GM18519 (cell line): Measurements from ENCODE around the gene P2RX3.
"Not testable (repeated sequence)": the region's sequence is repeated elsewhere in the genome, so short reads cannot be mapped to it uniquely, and the experiment has no call there.

ENCODE experiments used
- ATAC-seq: cut with Tn5 transposase; IDR thresholded peaks from one replicate; pipeline ENCODE4 v1.9.1; 2021; ENCODE audit warnings: mild to moderate bottlenecking, moderate library complexity; ENCODE audit not compliant: unreplicated experiment, low FRiP score

Gene P2RX3

DNA sequence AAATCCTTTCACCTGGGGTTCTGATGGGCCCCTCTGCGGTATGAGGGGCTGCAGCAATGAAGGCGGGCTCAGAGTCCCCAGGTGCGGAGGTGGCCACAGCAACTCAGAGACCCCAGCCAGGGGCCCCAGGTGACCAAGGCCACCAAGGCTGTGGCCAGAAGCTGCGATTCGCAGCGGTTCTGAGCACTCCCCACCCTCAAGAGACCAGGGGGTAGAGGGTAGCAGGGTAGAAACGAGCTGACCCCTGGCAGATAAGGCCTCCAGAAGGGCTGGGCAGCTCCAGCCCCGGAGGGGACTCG lies 14.3 kb upstream of the P2RX3 start:
- ATAC-seq = no peak

DNA sequence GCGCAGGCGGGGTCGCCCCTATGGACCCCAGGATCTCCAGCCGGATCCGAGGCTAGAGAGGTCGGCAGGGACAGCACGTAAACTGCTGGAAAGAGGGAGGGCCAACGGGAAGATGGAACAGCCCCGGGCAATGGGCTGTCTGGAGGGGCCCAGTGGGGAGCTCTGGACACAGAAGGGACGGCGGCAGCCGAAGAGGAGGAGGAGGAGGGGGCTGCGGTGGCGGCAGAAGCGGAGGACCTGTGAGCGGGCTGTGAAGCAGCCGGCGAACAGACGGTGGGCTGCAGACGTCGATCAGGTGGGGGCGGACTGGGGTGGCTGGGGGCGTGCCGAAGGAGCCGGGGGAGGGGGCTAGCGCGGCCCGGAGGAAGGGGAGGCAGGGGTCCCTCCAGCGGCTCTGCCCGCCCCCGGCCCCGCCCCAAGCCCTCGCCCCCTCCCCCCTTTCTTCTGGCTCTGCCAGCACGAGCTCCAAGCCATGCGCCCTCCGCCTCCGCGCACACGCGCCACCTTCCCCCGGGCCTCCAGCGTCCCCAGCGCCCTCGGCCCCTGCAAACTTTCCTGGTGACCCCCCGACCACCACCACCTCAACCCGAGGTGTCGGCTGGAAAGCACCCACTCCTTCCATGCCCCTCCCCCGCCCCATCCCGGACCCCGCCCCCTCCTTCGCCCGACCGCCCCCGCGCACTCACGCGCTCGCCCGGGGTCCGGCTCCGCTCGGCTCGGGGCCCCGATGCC lies 13.8 kb upstream of the P2RX3 start:
- ATAC-seq = peak; percentile 1

DNA sequence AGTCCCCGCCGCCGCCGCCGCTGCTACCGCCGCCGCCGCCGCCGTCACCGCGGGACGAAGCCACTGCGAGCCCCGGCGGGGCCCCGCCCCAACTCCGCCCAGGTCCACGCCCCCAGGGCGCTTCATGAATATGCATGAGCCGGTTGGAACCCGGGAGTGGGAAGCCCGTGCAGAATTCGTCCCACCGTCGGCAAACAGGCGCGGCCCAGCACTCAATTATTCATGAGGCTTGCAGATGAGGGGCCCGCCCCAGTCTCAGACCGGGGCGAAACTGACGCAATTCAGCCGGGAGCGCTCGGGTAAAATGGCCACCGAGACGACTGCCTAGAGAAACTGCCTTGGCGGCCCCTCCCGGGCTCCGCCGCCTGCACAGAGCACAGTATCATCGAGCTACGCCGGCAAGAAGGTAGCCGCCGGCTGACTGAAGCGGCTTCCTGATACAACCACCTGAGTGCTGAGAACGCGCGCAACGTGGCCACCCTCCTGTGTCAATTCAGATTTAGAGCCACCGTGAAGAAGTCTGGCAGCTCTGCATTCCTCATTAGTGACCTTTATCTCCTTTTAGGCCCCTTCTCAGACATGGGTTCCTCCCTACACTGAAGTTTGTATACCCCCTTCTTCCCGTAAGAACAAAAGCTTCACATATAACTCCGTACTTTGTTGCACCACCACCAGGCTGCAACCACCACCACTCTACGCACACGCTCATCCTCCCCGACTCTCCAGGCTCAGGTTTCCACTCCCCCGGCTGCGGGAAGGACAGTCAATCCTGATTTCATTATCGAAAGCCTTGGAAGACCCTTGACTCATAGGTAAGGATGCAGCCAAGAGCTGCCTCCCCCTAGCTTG lies 13.0 kb upstream of the P2RX3 start, which contains the start of gene TNKS1BP1:
Gene TNKS1BP1 (minus strand): TSS at position 67 of the 849 bp plus-strand sequence. CDS start 3,067 bp downstream, outside the sequence.
- ATAC-seq = peak; percentile 85

DNA sequence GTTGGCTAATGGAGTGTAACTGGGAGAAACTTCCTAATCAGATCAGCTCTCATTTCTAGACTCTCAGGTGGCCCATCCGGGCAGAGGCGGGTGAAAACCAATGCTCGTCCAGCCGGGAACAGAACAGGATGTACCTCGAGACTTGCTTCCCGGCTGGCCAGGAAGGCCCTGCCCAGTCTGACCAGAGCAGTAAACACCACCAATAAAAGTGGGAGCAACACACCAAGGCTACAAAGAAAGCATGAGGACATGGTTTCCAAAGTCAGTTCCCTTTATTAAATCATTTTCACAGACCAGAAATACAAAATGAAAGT lies 12.5 kb upstream of the P2RX3 start:
- ATAC-seq = no peak

DNA sequence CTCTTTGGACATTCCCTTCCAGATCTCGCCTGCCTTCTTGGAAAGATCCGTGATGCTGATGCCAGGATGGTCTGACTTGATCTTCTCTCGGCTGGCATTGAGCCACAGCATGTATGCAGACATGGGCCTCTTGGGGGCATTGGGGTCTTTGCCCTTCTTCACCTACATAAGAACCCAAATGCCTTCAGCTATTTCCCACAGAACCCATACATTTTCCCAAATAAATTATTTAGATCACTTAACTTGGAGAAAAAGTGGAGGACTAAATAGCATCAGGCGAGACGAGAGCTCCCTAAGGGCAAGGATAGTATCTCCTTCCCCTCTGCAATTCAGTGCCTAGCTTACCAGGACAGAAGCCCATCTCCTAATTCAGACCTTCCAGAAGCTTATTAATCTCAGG lies 10.4 kb upstream of the P2RX3 start:
- ATAC-seq = no peak

DNA sequence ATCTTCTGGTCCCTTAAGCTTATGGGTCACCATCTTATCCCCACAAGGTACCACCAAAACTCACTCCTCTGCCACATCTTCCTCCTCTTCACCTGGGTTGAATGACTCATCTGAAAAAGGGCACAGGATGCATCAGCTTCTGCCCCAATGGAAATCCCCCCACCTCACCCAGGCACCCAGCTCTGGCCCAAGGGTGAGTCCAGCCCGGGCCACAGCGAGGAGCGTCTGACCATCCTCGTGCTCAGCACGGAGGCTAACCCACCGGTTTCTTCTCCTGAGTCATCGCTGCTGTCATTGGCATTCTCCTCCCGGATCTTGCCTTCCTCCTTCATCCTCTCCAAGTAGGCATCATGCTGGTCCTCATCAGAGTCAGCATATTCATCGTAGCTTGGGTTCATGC lies 8.1 kb upstream of the P2RX3 start:
- ATAC-seq = no peak

DNA sequence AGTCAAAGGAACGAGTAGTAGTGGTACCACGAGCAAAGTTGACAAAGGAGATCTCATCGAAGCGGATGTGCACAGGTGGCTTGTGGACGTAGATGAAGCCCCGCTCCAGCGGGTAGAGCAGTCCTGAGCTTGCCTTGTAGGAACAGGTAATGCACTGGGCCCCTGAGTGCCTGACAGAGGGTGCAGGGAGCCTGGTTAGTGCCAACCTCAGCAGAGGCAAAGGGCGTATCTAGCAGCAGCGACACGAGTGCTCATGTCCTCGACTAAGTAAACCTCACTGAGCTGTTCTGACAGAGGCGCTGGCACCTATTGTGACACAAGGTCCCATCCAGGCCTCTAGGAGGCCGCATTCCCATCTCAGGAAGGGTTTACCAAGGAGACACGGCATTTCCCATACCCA lies 6.4 kb upstream of the P2RX3 start:
- ATAC-seq = no peak

DNA sequence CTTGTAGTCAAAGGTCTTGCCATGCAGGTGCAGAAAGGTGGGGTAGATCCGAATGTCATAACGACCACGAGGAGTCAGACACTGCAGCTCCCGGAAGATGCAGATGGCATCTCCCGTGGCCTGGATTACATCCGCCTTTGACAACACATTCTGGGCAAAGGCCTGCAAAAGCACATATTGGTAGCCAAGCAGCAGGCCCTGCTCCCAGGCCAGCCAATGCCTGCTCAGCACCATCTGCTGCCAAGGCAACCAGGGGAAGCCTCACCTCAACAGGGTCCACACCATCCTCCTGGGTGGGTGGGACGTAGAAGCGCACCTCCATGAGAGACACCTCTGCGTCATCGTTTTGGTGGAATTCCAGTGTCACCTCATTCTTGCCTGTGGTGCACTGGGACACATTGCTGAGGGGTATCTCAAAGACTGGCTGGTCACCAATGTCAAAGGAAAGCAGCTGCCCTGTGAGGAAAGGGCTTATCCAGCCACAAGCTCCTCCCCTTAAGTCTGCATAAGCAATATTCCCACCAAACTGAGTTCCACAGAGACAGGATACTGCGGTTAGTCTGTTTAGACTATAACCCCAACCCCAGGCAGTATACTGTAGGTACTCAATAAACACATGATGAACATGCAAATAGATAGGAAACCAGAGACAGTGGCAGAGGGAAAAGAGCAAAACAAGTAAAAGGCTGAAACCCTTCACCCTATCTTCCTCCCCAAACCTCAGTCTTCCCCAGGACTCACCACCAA lies 5.3 kb upstream of the P2RX3 start:
- ATAC-seq = no peak

DNA sequence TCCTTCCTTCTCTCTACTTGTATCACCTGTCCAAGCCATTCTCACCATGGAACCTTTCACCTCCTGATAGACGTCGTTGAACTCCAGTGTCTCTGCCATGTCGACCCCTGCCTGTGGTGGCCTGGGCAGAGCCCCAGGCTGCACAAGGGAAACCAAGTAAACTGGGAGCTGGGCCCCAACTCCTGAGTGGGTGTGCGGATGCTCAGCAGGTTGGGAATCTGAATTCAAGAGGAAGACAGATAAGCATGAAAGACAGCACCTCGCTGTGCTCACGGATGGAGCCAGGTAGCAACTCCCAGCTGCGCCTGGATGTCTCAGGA lies 3.2 kb upstream of the P2RX3 start:
- ATAC-seq = peak; percentile 5

DNA sequence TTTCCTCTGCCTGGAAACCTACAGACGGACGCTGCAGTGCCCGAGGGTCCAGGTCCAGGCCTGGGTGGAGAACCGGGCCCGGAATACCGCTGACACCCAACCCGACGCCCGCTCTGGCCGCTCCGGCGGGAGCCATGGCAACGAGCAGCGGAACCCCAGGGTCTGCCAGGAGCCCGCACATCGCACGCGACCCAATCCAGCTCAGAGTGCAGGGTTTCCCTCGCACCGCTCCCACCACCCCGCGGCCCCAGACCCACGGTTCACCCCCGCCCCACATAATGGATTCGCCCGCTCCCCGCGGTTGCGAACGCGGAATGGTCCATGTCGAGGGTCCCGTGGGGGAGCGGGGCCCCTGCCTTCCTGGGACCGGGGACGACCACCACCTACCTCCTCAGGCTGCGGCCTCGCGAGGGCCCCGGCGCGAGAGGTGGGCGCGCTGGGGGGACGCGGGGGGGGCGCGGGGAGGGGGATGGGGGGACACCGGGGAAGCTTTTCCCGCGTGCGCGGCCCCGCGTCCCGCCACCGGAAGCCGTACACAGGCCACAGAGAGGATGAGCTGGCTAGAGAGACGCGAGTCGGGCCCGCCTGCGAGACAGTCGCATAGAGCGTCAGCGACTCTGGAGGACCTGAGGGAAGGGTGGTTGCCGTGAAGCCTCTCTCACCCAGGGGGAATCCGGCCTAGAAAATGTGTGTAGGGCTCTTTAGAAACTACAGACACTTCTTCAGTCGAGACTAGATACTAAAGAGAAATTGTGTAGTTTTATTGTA lies 2.6 kb upstream of the P2RX3 start, which contains the start of gene SSRP1:
Gene SSRP1 (minus strand): TSS at position 550 of the 768 bp plus-strand sequence. CDS start 771 bp downstream, outside the sequence.
- peak; percentile 98 for ATAC-seq

DNA sequence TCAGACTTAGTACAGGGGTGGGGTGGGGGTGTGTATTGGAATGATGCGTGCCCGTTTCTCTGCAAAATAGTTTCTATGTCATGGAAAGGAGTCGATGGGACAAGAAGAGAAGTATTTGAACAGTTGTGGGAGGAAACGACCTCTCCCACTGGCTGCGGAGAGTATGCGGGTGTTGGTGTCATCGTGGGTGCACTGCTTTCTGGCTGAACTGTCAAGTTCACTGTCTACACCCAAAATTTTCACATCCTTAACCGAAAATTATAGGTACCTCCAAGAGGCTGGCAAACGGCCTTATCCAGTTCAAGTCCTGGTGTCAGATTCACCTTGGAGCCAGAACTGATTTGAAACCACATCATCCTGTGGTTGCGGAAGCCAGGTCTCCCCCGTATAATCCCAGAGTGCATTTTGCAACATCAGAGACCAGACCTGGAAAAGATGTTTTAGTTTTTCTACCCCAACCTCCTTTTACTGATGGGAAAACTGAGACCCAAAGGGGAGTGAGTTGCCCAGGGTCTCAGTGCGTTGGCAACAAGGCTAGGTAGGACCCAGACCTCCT lies 2.0 kb upstream of the P2RX3 start:
- no peak for ATAC-seq

DNA sequence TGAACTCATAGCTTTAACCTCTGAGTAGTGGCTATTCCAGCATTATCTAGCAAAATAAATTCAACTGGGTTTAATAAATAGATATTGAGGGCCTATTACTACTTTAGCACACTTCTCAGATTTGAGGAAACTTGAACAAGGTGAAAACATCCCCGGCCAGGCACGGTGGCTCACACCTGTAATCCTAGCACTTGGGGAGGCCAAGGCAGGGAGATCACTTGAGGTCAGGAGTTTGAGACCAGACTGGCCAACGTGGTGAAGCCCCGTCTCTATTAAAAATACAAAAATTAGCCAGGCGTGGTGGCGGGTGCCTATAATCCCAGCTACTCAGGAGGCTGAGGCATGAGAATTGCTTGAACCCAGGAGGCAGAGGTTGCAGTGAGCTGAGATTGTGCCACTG lies 1.3 kb upstream of the P2RX3 start:
- not testable (repeated sequence) for ATAC-seq

DNA sequence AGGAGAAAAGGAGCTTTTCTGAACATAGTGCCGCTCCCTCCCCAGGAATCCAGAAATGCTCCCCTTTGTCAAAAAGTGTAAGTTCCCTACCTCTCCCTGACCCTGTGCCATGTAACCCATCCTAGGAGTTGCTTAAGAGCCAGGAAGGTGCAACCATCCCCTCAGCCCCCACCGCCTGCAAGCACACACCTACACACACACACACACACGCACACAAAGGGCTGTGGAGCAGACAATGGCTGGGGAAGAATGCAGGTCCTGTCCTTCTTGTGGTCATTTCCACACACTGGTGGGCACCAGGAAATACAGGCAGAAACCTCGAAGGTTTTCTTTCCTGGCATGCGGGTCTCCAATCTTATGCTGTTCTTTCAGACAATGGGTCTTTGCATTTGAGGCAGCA lies 1.2 kb downstream of the P2RX3 start:
- no peak for ATAC-seq

DNA sequence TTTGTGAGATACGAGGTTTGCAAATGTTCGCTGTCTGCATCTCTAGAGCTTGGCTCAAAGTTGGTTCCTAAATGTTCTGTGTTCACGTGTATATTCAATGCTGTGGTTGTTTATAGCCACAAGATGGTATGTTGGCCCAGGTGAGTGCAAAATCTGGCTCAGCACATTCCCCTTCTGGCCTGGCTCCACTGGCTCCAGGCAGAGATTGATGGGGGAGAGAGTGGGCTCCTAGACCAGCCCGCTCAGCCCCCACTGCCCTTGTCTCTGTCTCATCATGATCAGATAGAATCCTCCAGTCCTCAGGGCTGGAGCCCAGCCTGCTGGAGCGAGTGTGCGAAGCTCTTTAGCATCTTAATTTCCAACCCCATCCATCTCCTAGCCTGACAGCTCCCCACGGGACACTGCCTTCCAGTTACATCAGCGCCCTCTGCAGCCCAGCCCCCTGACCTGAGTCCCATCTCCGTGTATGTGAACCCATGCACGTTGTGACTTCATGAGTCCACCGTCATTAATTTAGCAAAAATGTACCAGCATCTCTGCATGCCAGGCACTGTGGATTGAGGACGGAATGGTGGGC lies 2.0 kb downstream of the P2RX3 start:
- ATAC-seq = no peak

DNA sequence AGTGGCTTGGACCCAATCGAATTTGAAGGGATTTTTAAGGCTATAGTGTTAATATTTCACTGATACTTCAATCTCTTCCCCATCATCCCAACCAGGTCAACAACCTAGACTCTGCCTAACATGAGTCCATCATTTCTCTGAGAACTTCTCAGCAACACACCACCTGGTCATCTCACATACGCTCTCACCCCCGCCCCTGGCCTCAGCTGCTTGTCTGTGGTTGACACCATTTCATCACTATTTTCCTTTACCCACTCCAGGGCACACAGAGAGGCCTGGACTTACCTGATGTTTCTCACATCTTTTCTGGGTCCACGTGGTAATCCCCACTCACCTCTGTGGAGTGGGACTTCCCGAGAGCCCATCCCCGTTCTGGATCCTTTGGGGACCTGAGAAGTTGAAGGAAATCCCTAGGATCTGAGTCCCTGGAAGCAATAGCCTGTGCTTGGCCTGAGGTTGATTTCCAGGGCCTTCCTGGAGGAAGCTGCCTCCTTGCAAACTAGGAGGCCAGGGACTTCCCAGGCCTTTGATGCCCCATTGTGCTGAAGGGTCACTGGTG lies 3.2 kb downstream of the P2RX3 start:
- ATAC-seq = no peak

DNA sequence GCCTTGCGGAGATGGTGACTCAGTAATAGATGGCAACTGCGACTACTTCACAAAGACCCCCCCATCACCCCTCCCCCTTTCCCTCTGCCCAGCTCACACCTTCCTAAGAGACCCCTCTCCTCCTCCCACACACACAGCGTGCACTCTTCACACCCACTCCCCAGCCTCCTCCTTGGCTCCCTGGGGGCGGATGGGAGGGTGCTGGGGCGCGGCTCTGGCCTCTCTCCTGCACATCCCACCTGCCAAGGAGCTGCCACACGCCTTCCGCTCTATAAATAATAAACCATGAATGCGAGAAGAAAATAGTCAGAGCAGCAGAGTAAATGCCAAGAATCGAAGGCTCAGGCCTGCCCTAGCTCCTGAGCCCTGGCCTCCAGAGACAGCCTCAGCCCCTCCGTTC lies 4.5 kb downstream of the P2RX3 start:
- ATAC-seq = no peak

DNA sequence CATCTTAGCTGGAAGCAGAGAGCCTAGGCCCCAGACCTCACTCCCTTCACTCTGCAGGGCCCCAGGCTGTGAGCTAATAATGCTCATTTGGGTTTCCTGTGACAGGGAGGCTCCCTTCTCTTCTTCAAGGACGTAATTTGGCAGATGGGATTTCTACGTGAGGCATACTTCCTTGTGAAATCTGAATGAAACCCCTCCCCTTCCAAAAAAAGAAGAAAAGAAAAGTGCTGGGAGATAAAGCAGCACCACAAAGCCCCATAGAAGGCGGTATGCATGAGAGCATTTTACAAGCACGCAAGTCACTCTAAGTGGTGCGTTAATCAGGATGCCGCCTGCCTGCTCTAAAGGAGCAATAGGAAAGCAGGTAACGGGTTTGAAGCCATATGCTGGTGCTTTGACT lies 5.7 kb downstream of the P2RX3 start:
- ATAC-seq = no peak

DNA sequence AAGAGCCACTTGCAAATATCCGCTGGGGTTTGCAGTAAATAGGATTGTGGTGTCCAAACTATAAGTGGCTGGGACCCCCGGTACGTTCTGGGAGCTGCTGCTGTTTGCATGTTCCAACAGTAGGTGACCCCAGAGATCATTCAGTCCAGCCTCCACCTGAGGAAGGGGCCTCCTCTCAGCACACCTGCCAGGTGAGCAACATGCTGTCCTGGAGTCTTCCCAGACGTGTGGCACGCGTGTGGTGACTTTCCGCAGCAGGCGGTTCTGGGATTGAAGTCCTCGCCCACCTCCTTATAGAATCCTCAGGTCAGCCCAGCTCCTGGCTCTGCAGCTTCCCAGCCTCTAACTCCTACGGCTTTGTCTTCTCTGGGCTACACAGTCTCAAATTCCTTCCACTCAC lies 6.7 kb downstream of the P2RX3 start:
- ATAC-seq = no peak

DNA sequence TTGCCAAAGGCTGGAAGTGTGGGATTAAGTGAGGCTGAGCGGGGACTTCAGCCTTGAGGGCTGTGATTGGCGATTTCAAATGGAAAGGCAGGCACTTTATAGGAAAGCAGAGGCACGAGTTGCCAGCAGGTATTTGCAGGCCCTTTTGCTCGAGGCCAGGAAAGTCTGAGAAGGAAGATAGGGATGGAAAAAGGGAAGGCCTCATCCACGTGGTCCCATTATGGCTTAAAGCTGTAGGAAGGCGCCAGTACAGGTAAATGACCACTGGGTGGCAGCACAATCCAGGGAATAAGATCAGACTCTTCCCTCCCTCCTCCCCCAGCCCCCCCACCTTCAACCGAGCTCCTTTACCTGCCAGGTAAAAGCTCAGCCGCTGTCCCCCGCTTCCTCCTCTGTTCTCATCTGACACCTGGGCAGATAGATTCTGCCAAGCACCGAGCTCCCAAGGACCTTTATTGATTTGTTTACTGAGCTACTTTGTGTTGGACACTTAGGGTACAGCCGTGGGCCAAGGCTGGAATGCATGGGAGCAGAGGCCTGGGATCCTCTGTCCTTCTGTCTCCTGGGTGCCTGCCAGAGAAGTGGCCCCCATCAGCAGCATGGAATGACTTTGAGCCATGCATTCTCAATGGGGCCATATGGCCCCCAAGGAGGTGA lies 7.5 kb downstream of the P2RX3 start:
- no peak for ATAC-seq
